Measurements from ENCODE around the gene SMCHD1.
"Not testable (repeated sequence)": the region's sequence is repeated elsewhere in the genome, so short reads cannot be mapped to it uniquely, and the experiment has no call there.

The SMCHD1 gene

DNA sequence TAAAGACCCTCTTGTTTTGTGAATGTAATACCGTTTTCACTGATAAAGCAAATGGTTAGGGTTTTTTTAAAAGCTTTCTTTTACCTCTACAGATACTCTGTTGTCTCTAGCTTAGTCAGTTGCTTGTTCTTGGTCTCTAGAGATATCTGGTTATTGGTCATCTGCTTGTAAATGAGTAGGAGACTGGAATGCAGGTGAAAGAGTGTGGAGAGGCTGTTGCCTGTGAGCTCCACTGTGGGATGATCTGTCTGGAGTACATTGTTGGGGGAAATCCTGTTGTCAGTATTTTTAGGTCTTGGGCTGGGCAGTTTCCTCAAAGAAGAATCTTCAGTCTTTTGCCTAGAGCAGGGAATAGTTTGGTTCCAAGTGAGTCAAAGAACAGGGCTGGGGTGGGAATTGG is 67.7 kb downstream of the SMCHD1 start:
- DNase-seq, result no peak

DNA sequence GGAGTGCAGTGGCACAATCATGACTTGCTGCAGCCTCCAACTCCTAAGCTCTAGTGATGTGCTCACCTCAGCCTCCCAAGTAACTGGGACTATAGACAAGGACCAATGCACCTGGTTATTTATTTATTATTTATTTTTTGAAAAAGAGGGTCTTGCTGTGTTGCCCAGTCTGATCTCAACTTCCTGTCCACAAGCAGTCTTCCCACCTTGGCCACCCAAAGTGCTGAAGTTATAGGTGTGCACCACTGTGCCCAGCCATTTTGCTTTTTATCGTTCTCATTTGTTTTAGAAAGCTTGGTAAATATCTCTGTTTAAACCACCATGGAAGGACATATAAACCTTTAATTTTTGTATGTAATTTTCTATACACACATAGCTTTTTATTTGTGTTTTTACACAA is 74.2 kb downstream of the SMCHD1 start:
- DNase-seq, result no peak

DNA sequence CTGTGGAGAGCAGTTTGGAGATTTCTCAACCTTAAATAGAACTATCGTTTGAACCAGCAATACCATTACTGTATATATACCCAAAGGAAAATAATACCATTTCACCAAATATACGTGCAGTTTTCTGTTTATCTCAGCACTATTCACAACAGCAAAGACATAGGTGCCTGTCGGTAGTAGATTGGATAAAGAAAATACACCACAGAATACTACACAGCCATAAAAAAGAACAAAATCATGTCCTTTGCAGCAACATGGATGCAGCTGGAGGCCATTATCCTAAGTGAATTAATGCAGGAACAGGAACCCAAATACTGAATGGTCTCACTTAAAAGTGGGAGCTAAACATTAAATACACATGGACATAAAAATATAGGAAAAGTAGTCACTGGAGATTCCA is 81.3 kb downstream of the SMCHD1 start:
- no peak for DNase-seq

DNA sequence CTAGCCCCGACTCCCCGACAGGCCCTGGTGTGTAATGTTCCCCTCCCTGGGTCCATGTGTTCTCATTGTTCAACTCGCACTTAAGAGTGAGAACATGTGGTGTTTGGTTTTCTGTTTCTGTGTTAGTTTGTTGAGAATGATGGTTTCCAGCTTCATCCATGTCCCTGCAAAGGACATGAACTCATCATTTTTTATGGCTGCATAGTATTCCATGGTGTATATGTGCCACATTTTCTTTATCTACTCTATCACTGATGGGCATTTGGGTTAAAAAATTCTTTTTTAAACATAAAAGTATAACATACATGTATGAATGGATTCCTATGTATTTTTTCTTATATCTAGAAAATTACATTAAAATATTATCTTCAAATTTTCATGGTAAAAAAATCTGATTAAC is 84.6 kb downstream of the SMCHD1 start:
- DNase-seq, result not testable (repeated sequence)

DNA sequence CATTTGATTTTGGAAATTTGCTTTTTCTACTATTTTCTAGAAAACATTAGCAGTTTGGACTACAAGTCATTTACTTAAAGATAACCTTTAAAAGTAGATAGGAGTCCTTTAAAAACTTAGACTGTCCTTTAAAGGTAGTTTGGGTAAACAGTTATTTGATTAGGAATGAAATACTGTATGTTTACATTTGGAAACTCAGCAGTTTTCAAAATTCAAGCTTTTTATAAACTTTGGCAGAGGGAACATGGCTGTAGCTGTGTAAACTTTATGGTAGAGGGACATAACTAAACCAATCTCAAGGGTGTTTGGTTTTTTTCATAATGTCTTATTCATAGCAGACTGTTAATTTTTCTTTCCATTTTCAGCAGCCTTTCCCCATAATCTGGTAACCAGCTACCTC is 90.7 kb downstream of the SMCHD1 start:
- DNase-seq, result no peak

DNA sequence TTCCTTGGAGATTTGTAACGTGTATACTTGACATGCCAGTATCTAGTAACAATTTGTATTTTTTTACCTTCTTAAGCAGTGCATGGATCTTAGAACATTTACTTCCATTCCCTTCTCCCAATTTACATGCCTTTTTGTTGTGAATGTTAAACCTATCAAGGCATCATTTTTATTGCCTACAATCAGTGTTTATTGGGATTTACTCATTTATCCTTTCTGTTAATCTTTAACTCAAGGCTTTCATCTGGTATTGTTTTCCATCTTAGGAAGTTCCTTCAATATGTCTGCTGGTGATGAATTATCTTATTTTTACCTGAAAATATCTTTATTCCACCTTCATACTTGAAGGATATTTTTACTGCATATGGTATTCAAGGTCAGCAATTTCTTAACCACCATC is 102.8 kb downstream of the SMCHD1 start:
- no peak for DNase-seq

DNA sequence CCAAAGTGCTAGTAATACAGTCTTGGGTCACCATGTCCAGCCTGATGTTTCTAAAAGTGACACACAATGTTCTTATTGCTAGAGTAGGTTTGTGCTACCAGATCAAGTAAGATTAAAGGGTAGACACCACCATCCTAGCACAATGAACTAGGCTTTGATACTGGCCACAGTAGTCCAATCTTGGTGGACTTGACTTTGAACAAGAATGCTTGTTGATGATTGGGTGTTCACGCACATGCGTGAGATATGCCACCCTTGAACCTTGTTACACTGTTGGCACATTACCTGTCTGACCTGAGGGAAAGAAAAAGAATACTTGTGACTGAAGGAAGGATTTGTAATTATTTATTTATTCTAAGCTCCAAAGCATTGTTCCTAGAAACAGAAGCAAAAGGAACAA is 119.1 kb downstream of the SMCHD1 start:
- no peak for DNase-seq

DNA sequence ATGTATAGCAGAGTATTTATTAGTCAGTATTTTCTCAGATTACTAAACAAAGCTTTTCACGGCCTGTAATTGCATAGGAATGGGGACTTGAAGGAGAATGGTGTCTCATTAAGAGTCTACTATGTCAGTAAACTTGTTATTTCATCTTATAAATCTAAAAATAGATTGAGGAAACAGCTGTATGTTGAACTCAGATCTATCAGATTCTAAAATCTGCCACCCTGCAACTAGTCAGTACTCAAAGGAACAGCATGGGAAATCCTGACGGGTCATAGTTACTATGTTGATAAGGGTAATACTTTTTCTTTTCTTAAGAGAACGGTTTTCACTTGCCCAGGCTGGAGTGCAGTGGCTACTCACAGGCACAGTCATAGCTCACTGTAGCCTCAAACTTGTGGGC is 121.1 kb downstream of the SMCHD1 start:
- no peak for DNase-seq

DNA sequence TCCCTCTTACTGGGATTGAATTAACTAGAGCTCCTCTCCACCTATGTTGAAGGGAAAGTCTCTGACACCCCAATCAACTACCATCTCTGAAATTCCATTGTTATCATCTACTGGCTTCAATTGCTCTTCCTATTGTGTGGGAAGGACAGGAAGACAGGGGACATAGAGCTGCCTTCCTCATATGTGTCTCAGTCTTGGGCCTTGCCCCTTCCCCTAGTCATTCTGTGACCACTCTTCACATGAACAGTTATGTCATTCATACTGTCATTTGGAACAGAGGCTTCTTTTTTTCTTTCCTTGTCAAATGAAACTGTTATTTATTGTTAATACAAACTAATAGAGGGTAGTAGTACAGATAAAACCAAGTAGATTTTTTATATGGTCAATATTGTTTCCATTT is 121.7 kb downstream of the SMCHD1 start:
- no peak for DNase-seq

DNA sequence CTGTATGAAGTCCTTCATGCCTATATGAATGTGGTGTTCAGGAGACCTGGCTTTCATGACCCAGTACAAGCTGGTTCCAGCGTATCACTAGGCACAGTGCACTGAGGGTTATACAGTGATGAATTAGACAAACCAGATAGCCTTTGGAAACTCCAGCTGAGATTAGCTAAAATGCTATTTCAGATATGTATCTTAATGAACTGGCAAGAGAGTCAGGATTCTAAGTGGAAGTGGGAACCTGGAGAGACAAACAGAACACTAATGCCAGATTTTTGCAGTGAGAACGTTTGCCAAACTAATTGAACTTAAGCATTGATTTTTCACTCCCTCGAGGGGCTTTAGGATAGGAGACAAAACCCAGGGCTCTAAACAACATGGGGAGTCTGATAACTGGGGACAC is 125.2 kb downstream of the SMCHD1 start:
- DNase-seq, result no peak

DNA sequence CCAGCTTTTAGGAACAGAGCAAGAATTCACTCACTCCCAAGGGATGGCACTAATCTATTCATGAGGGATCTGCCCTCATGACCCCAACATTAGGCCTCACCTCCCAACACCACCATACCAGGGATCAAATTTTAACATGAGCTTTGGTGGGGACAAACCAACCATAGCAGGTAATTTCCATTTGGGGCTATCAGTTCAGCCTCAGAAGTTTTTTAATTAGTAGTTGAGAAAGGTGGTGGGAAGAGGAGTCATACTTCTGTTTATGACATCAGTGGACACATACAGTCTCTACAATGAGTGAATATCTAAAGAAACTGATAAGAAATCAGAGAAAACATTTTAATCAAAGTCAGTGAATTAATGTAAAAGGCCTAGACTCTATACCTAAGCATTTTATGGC is 131.7 kb downstream of the SMCHD1 start:
- no peak for DNase-seq

DNA sequence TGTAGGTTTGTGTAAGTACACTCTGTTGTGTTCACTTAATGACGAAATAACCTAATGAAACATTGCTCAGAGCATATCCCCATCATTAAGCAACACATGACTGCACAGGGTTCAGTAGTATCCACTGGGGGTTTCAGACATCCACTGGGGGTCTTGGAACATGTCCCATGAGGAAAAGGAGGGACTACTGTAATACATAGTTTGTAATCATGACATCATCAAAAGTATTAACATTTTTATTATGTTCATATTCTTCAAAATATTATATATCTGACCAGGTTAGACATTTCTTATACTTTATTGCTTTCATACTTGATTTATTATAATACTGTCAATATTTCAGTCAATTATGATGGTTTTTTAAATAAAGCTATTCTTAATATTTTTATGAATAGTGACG is 136.9 kb downstream of the SMCHD1 start:
- no peak for DNase-seq

DNA sequence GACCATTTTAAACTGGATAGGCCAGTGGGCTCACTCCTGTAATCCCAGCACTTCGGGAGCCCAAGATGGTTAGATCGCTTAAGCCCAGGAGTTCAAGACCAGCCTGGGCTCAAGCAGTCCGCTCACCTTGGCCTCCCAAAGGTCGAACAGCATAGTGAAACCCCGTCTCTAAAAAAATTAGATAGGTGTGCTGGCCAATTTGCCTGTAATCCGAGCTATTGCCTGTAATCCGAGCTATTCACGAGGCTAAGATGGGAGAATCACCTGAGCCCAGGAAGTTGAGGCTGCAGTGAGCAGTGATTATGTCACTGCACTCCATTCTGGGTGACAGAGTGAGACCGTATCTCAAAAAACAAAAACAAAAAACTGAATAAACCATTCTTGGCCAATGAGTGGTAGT is 138.6 kb downstream of the SMCHD1 start:
- no peak for DNase-seq

DNA sequence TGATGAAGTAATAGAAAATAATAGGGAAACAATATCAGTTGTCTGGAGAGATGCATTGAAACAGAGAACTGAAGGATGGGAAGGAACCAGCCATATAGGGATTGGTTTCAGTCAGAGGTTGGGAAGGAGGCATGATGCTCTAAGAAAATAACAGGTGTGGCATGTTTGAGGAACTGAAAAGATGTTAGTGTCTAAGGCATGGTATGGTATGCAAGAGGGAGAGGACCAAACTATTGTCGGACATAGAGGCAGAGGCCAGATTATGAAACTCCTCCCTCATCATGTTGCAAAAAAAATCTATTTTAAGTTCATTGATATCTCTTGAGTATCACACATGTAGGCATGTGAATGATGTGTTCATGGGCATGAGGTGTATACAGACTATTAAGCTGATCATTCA is 142.4 kb downstream of the SMCHD1 start:
- DNase-seq, result no peak

DNA sequence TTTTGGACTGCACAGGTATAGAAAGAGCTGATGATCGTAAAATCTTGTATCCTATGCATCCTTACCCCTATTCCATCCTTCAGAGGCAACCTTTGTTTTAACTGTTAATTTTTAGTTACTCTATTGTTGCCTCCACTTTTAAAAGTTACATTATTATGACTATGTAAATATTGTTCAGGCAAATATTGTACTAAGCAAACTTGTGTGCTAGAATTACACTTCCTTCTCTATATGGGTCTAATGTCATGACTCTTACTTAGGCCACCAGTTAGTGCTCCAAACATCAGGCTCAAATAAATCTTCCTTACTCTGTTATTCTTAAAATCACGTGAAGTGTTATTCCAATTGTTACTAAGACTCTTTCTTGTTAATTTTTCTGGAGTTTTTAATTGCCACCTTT is 143.8 kb downstream of the SMCHD1 start:
- DNase-seq, result no peak

DNA sequence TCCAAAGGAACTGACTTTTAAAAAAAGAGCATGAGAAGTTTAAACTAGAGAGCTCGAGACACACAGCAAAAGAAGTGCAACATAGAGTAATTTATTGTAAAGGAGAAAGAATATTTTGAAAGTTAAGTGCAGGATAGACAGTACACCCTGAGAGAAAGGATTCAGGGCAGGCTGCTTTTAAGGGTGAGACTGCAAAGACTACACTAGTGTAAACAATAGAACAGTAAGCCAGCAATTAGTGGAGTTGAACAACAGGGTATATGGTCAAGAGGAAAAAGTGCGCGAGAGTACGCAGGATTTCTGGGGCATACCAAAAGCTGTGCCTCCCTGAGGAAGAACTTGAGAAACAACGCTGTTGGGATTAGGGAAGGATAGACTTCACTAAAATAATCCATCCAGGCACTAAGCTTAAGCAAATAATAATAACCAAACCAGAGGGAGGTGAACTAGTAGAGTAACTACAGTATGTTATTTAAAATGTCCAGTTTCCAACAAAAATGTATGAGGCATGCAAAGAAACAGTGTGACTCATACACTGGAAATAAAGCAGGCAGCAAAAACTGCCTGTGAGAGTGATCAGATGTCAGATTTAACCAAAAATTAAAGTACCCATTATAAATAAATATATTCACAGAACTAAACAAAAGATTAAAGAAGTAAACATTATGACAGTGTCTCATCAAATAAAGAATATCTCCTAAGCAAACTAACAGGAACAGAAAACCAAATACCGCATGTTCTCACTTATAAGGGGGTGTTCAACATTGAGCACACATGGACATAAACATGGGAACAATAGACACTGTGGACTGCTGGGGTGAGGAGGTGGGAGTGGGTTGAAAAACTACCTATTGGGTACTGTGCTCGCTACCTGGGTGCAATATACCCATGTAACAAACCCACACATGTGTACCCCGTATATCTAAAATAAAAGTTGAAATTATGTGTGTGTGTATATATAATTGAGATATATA is 150.7 kb downstream of the SMCHD1 start:
- no peak for DNase-seq

DNA sequence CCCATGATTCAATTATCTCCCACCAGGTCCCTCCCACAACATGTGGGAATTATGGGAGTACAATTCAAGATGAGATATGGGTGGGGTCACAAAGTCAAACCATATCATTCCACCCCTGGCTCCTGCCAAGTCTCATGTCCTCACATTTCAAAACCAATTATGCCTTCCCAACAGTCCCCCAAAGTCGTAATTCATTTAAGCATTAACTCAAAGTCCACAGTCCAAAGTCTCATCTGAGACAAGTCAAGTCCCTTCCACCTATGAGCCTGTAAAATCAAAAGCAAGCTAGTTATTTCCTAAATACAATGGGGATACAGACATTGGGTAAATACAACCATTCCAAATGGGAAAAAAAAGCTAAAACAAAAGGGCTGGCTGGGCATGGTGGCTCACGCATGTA is 153.1 kb downstream of the SMCHD1 start:
- not testable (repeated sequence) for DNase-seq

DNA sequence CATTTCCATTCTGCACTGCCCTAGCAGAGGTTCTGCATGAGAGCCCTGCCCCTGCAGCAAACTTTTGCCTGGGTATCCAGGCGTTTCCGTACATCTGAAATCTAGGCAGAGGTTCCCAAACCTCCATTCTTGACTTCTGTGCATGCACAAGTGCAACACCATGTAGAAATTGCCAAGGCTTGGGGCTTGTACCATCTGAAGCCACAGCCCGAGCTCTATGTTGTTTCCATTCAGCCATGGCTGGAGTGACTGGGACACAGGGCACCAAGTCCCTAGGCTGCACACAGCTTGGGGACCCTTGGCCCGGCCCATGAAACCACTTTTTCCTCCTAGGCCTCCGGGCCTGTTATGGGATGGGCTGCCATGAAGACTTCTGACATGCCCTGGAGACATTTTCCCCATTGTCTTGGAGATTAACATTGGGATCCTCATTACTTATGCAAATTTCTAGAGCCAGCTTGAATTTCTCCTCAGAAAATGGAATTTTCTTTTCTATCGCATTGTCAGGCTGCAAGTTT is 154.2 kb downstream of the SMCHD1 start:
- not testable (repeated sequence) for DNase-seq

DNA sequence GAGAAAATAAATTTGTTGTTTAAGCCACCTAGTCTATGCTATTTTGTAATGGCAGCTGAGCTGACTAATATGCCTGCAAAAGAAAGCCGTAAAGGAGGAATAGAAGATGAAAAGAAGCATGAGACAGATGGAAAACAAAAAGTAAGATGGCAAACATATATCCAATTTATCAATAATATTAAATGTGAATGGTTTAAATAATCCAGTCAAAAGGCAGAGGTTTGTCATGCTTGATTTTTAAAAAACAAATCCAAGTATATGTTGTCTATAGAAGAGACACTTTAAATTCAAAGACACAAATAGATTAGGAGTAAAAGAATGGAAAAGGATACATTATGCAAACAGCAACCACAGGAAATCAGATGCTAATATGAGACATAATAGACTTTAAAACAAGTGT is 155.9 kb downstream of the SMCHD1 start:
- DNase-seq, result no peak

DNA sequence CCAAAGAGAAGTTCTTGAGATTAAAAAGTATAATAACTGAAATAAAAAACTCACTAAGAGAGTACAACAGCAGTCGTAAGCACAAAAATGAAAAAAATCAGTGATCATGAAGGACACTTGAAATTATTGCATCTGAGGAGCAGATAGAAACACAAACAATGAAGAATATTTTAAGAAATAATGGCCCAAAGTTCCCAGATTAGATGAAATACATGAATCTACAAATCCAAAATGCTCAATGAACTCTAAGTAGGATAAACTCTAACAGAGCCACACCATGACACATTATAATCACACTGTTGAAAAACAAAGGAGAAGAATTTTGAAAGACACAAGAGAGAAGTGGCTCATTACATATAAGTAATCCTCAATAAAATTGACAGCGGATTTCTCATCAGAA is 159.4 kb downstream of the SMCHD1 start:
- DNase-seq, result no peak

DNA sequence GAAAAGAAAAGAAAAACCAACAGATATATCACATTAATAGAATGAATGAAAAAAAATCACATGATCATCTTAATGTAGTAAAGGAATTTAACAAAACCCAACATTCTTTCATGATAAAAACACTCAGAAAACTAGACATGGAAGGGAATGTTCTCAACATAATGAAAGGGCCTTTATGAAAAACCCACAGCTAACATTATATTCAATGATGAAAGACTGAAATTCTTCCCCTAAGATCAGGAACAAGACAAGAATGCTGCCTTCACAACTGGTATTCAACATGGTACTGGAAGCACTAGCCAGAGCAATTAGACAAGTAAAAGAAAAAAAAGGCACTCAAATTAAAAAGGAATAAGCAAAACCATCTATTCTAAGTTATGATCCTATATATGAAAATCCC is 162.8 kb downstream of the SMCHD1 start:
- no peak for DNase-seq

DNA sequence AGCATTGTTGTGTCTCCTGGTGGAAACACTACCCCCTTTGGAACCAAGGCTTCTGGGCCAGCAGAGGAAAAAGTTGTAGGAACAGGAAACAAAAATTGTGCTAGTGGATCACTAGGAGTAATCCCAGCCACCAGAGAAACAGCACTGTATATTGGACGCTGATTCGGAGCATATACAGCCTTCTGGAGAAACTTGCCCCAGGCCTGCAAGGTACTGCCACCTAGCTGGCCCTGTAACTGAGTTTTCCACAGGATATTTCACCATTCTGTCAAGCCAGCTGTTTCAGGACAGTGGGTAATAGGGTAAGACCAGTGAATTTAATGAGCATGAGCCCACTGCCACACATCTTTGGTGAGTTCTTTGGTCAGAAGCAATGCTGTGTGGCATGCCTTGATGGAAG is 166.2 kb downstream of the SMCHD1 start:
- no peak for DNase-seq

DNA sequence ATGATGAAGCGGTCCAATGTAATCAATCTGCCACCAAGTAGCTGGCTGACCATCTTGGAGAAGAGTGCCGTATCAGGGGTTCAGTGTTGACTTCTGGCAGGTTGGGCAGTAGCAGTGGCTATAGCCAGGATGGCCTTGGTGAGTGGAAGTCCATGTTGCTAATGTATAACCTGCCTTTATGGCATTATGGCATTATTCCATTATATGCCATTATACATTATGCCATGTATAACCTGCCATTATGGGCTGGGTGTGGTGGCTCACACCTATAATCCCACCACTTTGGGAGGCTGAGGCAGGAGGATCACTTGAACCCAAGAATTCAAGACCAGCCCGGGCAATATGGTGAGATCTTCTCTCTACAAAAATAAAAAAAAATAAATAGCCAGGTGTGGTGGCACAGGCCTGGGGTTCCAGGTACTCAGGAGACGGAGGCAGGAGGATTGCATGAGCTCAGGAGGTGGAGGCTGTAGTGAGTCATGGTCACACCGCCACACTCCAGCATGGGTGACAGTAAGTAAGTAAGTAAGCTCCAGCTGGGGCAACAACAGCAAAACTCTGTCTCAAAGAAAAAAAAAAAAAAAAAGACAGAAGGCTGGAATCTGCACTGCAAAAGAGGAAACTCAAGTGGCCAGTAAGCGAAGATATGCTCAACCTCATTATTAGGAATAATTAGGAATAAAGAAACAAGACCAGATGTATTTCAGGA is 166.8 kb downstream of the SMCHD1 start:
- DNase-seq, result no peak

DNA sequence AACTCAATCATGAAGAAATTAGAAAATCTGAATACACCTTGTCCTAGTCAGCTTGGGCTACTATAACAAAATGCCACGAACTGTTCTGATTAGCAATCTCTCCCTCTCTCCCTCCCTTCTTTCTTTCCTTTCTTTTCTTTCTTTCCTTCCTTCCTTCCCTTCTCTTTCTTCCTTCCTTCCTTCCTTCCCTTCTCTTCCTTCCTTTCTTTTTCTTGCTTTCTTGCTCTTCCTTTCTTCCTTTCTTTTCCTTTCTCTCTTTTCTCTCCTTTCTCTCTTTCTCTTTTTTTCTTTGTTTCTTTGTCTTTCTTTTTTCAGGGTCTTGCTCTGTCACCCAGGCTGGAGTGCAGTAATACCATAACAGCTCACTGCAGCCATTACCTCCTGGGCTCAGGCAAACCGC is 167.7 kb downstream of the SMCHD1 start:
- no peak for DNase-seq
